K562 (cell line): ENCODE measurements around the gene WDR20.
"Not testable (repeated sequence)": the region's sequence is repeated elsewhere in the genome, so short reads cannot be mapped to it uniquely, and the experiment has no call there.

ENCODE experiments used
- BRD4 ChIP-seq: fragments of 200-600 bp; sonication (generic); IDR thresholded peaks from 2 replicates; pipeline ENCODE4 v1.6.1; 2017; ENCODE audit warnings: inconsistent platforms
- CTBP1 ChIP-seq: fragments of 450-650 bp; IDR thresholded peaks from 2 replicates; pipeline ENCODE4 v1.6.1; 2016; ENCODE audit warnings: borderline replicate concordance
- JUN ChIP-seq, 2 experiments: sonication (generic) in 1 of 2; formaldehyde crosslinking in 1 of 2; IDR thresholded peaks; 2 replicates each; pipeline versions ENCODE4 v1.6.1 to v1.8.0; 2012 to 2022; ENCODE audit warnings: borderline replicate concordance in 2 of 2, mild to moderate bottlenecking in 2 of 2, improper control_type of control experiment in 1 of 2, low read depth in 1 of 2, low read length in 1 of 2, missing genetic modification reagents in 1 of 2
- POLR2A ChIP-seq: fragments of 450-650 bp; conservative IDR thresholded peaks from 2 replicates; pipeline ENCODE4 v1.6.1; 2016
- TAF1 ChIP-seq: IDR thresholded peaks from 2 replicates; pipeline ENCODE4 v1.6.1; 2011; ENCODE audit warnings: mild to moderate bottlenecking, low read length, moderate library complexity; ENCODE audit not compliant: insufficient read depth, control insufficient read depth, severe bottlenecking; ENCODE audit errors: extremely low read depth
- TGIF2 ChIP-seq: sonication (generic); formaldehyde crosslinking; IDR thresholded peaks from 2 replicates; pipeline ENCODE4 v1.8.1; 2022; ENCODE audit warnings: mild to moderate bottlenecking, missing genetic modification reagents, moderate library complexity
- ZNF780A ChIP-seq: fragments of 250-450 bp; sonication (Bioruptor Pico); IDR thresholded peaks from 2 replicates; pipeline ENCODE4 v1.5.0; 2021; ENCODE audit warnings: mild to moderate bottlenecking
- TF ChIP-seq, protein P1 (sequence below): sonication (generic); formaldehyde crosslinking; IDR thresholded peaks from 2 replicates; pipeline ENCODE4 v1.8.1; 2023; ENCODE audit warnings: mild to moderate bottlenecking, missing genetic modification reagents, moderate library complexity
- TF ChIP-seq, protein P2 (sequence below), 3 experiments: IDR thresholded peaks in 2 of 3; conservative IDR thresholded peaks in 1 of 3; 2 replicates each; pipeline ENCODE4 v1.5.1; 2011 to 2012; ENCODE audit warnings: low read length in 3 of 3, mild to moderate bottlenecking in 3 of 3, control low read depth in 2 of 3, improper control_type of control experiment in 1 of 3, inconsistent platforms in 1 of 3, low read depth in 1 of 3, mixed read lengths in 1 of 3, moderate library complexity in 1 of 3; ENCODE audit not compliant: insufficient read depth in 2 of 3
- TF ChIP-seq, protein P3 (sequence below), 2 experiments: IDR thresholded peaks; 2 replicates each; pipeline ENCODE4 v1.6.1; 2012; ENCODE audit warnings: improper control_type of control experiment in 2 of 2, low read depth in 2 of 2, low read length in 2 of 2, borderline replicate concordance in 1 of 2

DNA sequence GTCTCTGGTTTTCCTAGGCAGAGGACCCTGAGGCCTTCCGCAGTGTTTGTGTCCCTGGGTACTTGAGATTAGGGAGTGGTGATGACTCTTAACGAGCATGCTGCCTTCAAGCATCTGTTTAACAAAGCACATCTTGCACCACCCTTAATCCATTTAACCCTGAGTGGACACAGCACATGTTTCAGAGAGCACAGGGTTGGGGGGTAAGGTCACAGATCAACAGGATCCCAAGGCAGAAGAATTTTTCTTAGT, 32.2 kb downstream of the WDR20 start:
- TF ChIP-seq BRD4; TAF1; CTBP1; POLR2A; JUN (IDR thresholded peaks at IDR 0.05; ENCODE audit: borderline replicate concordance, low read depth, low read length); JUN (CRISPR knock-in tag; IDR thresholded peaks at IDR 0.05; ENCODE audit: borderline replicate concordance); TGIF2 (CRISPR knock-in tag); ZNF780A (CRISPR knock-in tag): not testable (repeated sequence)
- TF ChIP-seq, protein P1, sequence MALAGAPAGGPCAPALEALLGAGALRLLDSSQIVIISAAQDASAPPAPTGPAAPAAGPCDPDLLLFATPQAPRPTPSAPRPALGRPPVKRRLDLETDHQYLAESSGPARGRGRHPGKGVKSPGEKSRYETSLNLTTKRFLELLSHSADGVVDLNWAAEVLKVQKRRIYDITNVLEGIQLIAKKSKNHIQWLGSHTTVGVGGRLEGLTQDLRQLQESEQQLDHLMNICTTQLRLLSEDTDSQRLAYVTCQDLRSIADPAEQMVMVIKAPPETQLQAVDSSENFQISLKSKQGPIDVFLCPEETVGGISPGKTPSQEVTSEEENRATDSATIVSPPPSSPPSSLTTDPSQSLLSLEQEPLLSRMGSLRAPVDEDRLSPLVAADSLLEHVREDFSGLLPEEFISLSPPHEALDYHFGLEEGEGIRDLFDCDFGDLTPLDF (CRISPR knock-in tag), result not testable (repeated sequence)
- TF ChIP-seq, protein P2, sequence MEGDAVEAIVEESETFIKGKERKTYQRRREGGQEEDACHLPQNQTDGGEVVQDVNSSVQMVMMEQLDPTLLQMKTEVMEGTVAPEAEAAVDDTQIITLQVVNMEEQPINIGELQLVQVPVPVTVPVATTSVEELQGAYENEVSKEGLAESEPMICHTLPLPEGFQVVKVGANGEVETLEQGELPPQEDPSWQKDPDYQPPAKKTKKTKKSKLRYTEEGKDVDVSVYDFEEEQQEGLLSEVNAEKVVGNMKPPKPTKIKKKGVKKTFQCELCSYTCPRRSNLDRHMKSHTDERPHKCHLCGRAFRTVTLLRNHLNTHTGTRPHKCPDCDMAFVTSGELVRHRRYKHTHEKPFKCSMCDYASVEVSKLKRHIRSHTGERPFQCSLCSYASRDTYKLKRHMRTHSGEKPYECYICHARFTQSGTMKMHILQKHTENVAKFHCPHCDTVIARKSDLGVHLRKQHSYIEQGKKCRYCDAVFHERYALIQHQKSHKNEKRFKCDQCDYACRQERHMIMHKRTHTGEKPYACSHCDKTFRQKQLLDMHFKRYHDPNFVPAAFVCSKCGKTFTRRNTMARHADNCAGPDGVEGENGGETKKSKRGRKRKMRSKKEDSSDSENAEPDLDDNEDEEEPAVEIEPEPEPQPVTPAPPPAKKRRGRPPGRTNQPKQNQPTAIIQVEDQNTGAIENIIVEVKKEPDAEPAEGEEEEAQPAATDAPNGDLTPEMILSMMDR (IDR thresholded peaks at IDR 0.05 in 2 of 3, conservative IDR thresholded peaks at IDR 0.05 in 1 of 3; ENCODE audit: insufficient read depth in 2 of 3, low read depth in 1 of 3, low read length in 3 of 3), result not testable (repeated sequence)
- TF ChIP-seq, protein P3, sequence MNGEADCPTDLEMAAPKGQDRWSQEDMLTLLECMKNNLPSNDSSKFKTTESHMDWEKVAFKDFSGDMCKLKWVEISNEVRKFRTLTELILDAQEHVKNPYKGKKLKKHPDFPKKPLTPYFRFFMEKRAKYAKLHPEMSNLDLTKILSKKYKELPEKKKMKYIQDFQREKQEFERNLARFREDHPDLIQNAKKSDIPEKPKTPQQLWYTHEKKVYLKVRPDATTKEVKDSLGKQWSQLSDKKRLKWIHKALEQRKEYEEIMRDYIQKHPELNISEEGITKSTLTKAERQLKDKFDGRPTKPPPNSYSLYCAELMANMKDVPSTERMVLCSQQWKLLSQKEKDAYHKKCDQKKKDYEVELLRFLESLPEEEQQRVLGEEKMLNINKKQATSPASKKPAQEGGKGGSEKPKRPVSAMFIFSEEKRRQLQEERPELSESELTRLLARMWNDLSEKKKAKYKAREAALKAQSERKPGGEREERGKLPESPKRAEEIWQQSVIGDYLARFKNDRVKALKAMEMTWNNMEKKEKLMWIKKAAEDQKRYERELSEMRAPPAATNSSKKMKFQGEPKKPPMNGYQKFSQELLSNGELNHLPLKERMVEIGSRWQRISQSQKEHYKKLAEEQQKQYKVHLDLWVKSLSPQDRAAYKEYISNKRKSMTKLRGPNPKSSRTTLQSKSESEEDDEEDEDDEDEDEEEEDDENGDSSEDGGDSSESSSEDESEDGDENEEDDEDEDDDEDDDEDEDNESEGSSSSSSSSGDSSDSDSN (IDR thresholded peaks at IDR 0.05; ENCODE audit: borderline replicate concordance in 1 of 2, low read depth in 2 of 2, low read length in 2 of 2), result not testable (repeated sequence)
